Muscle of back (tissue), 11 donors: ENCODE results near the gene C16orf90. TPM values are rescaled to one million over a fixed set of nuclear protein-coding genes. Genes with fewer than 3 reads are reported as not detected.
"Not testable (repeated sequence)": the region's sequence is repeated elsewhere in the genome, so short reads cannot be mapped to it uniquely, and the experiment has no call there.

Source experiments
- DNase-seq, 3 donors: peaks; one replicate each; pipeline versions ENCODE4 v3.0.0 to v3.0.0-alpha.2; 2013
- polyA plus RNA-seq, 10 donors: library from polyadenylated mRNA; unstranded; fragments of 120-200 nt; gene quantifications; one replicate each; pipeline ENCODE4 v1.2.1, GENCODE V29; 2013; ENCODE audit not compliant: insufficient read length in 10 of 10

C16orf90 gene
- polyA plus RNA-seq, 10 donors: not detected

DNA sequence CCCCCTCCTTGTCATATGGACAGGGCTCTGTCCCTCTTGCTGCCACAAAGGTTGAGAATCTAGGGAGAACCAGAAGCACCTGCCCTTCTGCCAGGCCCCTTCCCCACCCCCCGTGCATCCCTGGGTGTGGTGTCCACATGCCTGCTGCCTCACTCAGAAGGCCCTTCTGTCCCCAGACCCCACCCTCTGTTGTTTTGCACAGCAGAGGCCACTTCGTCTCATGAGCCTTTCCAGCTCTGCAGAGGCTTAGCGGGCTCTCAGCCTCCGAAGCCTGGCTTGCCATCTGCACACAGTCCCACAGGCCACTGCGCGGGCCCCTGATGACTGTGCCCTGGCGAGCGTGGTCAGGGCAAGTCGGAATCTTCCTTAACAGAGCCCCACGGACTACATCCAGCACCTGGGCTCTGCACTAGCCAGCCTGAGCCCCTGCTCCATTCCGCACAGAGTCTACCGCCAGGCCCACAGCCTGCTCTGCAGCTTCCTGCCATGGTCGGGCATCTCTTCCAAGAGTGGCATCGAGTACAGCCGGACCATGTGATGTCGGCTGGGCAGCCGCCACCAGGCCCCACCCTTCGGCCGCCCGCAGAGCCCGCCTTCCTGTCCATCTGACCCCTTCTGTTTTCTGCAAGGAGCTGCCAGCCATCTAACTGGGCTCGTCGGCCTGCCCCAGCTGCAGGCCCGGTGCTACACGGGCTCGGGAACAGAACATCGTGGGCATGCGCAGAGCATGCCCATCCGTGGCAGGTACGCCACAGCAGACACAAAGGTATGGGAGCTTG is 10.8 kb downstream of the C16orf90 start:
- DNase-seq: no peak

DNA sequence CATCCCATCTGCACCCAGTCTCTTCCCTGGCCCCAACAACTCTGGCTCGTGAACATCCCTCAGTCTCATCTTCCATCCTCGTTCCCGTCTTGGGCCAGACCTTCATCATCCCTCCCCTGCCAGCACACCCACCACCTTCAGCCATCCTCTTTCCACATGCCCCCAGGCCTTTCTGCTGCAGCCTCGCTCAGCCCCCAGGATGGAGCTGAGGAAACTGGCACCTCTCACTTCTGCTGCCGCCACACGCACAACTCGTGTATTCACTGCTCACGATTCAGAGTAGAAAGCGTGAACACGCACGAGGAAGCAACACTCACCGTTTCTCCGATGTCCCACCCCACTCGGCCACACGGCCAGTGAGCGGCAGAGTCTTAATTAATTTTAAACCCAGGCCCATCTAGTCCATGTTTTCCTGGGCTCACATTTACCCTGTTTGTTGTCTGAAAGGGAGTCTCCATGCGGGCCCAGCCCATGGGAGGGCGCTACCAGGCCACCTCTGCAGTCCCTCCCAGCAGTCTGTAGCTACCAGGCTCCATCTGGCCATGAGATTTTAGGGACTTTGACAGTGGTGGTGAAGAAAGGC is 12.5 kb downstream of the C16orf90 start:
- DNase-seq: no peak

DNA sequence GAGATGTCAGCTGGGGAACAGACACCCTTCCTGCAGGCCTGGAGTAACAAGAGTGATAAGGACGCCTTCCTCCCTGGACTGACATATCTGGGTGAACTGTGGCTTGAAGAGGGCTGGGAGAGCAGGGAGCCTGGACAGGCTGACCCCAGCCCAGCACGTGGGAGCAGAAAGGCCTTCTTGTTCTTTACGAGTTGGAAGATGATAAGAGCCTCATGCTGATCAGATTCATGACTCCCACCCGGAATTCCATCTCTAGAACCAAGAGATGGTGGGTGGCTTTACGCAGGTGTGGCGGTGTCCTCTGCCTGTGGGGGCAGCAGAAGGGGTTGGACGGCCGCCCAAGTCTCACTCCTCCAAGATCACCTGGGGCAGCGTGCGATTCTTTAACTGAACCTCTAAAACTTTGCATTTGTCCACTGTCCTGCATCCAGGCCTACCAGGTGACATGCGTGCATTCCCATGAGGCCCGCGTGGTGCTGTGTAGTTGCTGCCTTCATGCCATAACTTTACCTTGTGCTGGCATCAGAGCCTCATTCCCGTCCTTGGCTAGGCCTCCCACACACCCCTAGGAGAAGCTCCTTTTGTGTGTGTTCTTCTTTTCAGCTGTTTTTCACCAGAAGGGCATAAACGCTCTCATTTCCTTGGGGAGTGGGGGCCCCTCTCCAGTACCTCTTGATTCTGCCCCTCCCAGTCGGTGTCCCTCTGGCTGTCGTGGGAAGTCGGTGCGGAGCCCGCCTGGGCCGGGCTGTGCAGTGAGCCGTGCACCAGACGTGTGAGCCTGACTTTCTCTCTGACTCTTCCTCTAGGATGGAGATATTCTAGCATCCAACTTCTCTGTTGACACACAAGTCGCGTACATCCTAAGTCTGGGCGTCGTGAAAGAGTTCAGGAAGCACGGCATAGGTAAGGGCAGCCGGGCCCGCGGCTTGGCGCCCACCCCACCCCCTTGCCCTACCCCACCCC is 13.3 kb downstream of the C16orf90 start:
- no peak for DNase-seq

DNA sequence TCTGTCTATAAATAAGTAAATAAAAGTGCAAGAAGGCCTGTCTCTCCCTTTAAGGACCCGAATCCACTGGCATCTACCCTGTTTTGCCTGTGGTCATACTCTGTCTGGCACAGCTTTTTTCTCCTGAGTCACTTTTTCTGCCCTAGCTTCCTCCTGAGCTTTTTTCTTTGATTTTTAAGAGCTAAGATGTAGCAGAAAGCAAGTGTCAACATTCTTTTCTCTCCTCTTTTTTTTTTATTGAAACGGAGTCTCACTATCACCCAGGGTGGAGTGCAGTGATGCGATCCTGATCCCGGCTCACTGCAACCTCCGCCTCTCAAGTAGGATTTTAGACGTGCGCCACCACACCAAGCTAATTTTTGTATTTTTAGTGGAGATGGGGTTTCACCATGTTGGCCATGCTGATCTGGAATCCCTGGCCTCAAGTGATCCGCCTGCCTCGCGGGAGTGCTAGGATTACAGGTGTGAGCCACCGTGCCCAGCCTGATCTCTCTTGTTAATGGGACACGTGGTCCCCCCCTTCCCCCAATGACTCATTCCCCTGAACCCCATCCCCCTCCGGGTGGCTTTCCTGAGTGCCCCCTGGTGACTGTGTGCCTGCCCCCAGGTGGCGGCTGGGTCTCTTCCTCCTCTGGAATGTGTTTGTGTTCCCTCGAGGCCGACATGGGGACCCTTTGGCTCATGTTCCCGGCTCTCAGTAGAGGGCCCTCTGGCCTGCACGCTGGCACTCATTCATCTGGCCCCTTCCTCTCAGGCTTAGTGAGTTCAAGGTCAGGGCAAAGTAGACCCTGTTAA is 14.2 kb downstream of the C16orf90 start:
- no peak for DNase-seq

DNA sequence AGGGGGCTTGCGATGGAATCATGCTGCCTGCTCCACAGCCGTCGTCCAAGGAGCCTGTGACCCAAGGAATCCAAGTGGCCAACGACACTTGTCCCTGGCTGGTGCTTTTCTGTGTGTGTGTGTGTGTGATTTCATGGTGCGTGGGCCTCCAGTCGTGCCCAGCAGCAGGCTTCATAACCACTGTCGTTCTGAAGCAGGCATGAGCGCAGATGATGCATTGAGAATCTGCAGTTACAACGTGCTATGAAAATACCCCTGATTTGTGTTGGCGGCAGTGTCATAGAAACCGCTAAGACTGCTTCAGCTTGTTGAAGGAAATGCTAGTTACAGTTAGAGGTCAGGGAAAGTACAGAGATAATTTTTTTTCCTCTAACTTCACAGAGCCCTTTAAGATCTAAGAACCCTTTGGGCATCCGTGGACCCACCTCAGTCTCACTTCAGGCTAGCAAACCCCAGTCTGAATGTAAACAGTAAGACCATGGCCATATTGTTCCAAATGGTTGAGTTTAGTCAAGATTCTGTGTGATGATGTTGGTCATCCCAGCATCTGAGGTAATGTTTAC is 15.6 kb downstream of the C16orf90 start:
- no peak for DNase-seq

DNA sequence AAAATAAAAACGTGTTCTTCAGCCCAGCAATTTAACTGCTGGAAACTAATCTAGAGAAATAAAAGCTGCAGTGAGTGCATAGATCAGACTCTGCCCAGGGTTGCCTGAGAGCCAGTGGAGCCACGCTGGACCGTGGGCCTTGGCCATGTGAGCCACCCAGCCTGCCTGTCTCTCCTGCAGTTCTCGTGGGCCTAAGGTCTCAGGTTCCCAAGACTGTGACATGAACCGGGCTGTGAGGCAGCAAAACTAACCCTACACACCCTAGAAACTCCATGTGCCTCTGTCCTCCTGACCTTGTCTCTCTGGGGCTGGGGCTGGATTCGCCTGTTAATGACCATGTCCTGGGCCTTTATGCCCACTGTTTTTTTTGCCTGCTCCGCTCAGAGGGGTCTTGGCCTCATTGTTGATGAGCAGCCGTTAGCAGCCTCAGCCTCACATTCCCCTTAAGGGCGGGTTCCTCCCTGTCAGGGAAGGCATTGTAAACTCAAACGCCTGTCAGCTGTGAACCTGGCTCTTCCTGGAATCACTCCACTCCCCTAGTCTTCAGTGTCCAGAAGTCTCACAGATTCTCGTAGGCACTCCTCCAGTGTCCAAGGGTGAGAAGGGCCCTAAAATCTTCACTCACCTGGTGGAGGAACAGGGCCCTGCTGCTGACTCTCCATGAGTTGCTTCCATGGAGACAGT is 16.9 kb downstream of the C16orf90 start:
- DNase-seq: no peak

DNA sequence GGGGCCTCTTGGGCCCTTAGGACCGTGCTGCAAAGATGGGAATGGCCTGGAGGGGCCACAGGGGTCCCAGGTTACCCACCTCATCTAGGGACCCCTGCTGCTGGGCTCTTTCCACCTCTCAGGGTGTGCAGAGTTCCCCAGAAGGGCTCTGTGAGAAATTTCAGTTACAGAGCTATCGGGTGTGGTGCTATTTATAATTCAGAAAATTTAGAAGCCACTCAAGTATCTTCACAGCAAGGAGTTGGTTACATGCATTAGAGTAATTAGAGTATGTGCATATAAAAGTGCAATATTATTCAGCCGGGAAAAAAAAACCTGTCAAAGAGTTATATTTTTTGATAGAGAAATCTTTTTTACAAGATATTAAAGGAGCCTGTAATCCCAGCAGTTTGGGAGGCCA is 18.9 kb downstream of the C16orf90 start:
- DNase-seq: no peak

DNA sequence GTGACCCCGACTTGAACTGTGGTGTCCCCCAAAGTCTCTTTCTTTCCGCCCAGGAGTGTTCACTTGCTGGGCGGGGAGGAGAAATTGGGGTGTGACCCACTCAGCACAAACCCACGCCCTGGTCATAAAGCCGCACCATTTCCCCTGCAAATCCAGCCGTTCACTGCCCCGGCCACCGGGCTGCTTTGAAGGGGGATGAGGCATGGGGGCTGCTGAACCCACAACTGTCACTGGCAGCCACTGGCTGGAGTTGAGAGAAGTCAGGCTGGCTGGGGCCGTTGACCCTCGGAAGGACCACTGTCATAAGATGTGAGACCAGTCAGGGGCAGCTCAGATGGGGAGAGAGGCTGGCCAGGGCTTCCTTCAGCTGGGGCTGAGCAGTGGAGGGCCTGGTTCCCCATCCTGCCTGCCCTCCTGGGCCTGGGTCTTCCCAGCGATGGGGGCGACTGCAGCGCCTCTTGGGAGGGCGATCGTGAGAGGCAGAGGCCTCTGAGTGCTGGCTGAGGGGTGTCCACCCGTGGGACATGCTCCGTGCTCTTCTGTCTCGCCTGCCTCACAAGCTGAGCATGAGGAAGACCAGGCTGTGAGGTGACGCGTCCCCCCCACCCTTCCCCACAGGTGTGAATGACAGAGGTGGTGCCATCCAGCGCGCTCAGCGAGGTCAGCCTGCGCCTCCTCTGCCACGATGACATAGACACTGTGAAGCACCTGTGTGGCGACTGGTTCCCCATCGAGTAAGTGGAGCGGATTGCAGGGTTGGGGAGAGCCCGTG is 19.5 kb downstream of the C16orf90 start:
- DNase-seq: no peak

DNA sequence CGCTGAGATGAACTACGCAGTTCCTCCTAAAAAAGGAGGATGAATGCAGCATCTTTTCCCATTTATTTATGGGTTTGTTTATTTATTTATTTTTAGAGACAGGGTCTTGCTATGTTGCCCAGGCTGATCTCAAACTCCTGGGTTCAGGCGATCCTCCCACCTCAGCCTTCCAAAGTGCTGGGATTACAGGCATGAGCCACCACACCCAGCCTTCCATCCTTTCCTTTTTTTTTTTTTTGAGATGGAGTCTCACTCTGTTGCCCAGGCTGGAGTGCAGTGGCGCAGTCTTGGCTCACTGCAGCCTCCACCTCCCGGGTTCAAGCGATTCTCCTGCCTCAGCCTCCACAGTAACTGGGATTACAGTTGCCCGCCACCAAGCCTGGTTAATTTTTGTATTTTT is 20.4 kb downstream of the C16orf90 start:
- DNase-seq: not testable (repeated sequence)

DNA sequence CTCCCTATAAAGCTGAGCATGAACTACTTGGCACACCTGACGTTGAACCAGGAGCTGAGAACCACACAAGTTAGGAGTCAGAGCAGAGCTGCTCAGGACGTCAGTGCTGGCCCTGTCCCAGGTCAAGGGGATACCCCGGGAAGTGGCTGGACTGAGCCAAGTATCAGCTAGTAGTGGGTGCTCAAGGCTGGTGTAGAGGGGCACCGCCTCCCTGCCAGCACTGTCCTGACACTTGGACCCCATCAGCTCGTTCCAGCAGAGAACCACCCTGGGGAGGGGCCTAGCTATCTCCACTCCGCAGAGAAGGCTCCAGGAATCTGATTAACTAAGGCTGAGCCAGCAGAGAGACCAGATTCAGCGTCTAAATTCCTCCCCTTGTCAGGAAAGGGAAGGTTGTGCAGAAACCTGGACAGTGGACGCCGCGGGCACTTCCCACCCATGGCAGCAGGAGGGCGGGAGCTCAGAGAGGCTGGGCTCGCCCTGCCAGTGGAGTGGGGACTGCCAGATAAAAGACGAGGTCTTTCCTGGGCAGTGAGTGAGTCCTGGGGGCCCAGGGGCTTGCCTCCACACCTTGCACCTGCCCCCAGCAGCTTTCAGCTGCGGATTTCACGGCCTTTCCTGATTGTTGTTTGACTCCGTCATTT is 21.0 kb downstream of the C16orf90 start:
- no peak for DNase-seq

DNA sequence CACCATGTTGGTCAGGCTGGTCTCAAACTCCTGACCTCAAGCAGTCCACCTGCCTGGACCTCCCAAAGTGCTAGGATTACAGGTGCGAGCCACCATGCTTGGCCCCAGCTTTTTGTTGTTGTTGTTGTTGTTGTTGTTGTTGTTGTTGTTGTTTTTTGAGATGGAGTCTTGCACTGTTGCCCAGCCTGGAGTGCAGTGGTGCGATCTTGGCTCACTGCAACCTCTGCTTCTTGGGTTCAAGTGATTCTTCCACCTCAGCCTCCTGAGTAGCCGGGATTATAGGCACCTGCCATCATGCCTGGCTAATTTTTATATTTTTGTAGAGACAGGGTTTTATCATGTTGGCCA is 21.7 kb downstream of the C16orf90 start:
- DNase-seq: not testable (repeated sequence)

DNA sequence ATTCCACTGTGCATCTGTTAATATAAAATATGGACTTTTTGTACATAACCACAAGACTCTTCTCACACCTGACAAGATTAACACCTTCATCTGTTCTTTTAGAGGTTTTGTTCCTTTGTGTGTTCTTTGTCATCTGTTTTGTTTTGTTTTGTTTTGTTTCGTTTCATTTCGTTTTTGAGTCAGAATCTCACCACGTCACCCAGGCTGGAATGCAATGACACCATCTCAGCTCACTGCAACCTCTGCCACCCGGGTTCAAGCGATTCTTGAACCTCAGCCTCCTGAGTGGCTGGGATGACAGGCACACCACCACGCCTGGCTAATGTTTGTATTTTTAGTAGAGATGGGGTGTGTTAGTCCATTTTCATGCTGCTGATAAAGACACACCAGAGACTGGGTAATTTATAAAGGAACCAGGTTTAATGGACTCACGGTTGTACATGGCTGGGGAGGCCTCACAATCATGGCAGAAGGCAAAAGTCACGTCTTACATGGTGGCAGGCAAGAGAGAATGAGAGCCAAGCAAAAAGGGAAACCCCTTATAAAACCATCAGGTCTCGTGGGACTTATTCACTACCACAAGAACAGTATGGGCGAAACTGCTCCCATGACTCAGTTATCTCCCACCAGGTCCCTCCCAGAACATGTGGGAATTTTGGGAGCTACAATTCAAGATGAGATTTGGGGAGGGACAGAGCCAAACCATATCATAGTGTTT is 22.3 kb downstream of the C16orf90 start:
- no peak for DNase-seq

DNA sequence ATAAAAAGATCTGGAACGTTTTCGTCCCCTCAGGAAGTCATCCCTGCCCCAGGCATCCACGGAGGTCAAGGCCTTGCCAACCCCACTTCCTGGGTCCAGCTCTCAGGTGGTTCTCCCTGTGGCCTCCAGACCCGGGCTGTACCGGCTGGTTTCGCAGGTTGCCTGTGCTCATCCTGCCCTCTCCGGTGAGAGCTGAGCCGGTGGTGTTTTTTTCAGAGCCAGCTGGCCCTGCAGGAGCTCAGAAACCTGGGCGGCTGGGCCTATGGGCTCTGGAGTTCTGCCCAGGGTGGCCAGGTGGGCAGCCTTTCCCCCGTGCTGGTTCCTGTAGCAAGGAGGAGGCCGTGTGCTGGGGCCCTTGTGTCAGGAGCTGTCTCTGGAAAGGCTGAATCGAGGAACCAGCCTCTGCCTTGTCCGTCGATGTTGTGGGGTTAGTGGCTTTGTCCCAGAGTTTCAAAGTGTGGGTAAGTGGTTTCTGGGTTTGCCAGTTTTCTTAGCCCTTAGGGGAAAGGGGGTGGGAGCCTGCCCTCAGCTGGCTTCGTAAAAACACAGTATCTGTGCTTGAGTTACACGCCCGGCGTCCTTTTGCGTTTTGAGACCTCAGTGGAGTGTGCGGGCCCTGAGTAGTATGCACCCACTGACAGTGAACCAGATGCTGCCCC is 23.6 kb downstream of the C16orf90 start:
- no peak for DNase-seq

DNA sequence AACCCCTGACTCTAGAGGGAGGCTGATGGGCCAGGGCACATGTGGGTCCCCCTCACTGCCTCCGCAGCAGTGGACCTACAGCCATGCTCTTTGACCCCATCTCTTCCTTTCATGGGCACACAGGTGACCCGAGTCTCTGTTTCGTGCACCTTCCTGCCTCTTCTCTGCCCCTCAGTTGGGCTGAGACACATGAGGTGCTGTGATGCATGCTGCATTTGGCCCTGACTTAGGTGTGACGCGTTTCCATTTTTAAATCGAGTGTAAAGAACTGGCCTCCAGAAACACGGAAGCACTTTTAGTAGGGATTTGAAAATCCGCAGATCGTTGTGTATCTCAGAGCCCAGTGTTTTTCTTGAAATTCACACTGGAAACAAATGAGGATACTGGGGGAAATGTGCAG is 24.6 kb downstream of the C16orf90 start:
- no peak for DNase-seq

DNA sequence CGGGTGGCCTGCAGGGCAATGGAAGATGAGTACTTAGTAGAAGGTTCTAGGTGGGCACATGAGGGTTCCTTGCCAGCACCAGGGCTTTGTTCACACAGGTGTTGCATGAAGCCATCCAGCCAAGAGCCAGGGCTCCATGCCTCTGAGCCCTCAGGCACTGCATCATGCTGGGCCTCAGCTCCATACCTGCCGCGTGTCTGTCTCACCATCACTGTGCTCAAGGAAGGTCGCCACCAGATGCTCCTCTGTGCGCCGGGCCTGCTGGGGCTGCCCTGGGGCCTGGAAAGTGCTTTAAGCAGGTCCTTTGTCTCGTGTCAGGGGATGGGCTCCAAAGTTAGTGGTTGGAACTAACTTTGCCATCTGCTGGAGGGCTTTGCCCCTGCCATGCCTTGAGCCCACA is 25.6 kb downstream of the C16orf90 start:
- no peak for DNase-seq

DNA sequence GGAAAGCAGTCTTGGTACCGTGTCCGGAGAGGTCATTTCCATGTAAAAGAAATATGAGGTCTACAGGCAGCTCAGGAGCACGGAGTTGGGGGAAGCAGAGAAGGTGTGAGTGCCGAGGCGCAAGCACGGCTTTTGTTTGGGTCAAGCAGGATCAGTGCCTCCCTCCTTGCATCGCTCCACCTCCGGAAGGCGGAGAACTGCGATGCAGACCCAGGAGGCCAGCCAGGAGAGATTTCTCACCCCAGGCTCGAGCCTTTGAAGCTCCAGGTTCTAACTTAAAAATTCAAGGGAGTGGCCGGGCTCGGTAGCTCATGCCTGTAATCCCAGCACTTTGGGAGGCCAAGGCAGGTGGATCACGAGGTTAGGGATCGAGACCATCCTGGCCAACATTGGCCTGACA is 26.8 kb downstream of the C16orf90 start:
- DNase-seq: no peak

DNA sequence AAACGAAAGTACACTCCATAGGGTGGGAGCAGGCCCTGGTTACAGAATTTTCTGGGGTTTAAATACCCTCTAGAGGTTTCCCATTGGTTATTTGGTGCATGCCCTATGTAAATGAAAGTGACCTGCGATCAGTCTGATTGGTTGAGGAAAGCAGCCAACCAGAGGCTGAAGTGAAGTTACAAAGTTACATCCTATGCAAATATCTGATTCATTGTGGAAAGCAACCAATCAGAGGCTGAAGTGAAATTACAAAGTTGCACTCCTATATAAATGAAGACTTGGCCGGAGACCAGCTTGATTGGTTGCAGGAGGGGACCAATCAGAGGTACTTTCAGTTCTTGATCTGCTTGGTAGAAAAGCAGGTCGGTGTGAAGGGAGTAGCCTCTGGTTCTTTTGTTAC is 27.4 kb downstream of the C16orf90 start:
- DNase-seq: no peak

DNA sequence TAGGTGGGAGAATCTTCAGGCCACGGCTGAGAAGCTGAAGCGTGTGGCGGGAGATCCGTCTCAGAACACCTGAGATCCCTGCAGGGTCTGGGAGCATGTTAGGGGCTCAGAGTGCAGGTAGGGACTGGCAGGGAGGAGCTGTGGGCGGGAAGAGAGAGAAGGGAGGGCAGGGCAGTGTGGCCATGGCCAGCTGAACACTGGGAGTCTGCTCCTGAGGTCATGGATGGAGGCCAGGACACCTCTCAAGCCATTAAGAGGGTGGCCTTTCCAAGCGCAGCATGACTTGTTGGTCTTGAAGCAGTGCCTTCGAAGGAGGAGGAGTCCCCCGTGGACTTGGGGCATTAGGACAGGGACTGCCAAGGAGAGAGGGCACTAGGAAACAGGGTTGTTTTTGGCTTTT is 28.1 kb downstream of the C16orf90 start:
- no peak for DNase-seq
